ENCODE results near the gene TTLL11.

TTLL11 gene

DNA sequence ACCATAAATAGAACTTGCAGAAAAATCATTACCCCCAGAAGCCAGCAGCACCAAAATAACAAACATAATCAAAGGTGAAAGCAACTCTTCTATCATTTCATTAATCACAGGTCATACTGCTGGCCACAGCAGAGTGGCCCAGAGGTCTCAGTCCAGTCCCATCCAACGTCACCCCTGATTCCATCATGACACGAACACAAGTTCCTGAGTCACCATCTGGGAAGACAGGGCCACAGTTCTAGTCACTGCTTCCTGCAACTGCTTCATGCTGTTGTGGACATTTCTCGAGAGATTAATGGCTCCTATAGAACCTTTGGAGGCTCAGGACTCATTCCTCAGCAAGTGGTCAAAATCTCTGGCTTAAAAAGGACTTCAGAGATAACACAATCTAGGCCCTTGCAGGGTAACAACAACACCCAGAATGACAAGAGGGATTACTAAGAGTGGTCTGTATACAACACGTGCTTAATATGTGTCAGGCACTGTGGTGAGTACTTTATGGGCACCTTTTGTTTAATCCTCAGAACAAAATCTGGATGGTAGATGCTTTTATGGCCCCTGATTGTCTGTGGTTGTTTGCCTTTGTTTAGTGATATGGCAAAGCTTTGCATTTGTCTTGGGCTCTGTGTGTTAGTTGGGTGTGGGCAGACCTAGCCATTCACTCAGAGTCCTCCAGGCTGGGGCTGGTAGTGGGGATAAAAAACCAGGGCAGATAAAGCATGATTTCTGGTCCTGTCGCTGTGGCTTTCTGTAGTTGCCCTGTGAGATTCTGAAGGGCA is 257.3 kb downstream of the TTLL11 start:
- TF ChIP-seq, protein P1, sequence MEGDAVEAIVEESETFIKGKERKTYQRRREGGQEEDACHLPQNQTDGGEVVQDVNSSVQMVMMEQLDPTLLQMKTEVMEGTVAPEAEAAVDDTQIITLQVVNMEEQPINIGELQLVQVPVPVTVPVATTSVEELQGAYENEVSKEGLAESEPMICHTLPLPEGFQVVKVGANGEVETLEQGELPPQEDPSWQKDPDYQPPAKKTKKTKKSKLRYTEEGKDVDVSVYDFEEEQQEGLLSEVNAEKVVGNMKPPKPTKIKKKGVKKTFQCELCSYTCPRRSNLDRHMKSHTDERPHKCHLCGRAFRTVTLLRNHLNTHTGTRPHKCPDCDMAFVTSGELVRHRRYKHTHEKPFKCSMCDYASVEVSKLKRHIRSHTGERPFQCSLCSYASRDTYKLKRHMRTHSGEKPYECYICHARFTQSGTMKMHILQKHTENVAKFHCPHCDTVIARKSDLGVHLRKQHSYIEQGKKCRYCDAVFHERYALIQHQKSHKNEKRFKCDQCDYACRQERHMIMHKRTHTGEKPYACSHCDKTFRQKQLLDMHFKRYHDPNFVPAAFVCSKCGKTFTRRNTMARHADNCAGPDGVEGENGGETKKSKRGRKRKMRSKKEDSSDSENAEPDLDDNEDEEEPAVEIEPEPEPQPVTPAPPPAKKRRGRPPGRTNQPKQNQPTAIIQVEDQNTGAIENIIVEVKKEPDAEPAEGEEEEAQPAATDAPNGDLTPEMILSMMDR (IDR thresholded peaks at IDR 0.05; ENCODE audit: low read depth, low read length, missing control alignments) = no peak
- no peak overlapping the region for H3K4me3 ChIP-seq (ENCODE audit: low read depth, low read length)
- DNase-seq (ENCODE audit: low read depth) = no peak

DNA sequence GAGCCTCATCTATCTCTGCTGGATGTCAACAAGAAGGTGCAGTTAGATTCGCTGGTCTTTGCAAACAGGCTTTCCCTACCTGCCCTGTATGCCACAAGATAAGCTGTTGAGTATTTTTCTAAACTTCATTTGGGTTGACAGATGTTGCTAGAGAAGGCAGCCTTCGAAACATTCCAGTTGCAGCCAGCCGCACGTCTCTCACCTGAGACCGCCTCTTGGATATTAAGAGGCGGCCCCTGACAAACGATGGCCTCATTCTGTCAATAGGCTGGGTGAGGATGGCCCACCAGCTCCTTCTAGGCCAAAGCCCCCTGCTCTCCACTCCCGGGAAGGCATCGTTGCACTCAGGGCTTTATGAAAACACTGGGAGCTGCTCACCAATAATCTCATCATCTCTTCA is 260.0 kb downstream of the TTLL11 start:
- TF ChIP-seq, protein P1 (IDR thresholded peaks at IDR 0.05; ENCODE audit: low read depth, low read length, missing control alignments) = no peak
- no peak overlapping the region for H3K4me3 ChIP-seq (ENCODE audit: low read depth, low read length)
- no peak for DNase-seq (ENCODE audit: low read depth)

DNA sequence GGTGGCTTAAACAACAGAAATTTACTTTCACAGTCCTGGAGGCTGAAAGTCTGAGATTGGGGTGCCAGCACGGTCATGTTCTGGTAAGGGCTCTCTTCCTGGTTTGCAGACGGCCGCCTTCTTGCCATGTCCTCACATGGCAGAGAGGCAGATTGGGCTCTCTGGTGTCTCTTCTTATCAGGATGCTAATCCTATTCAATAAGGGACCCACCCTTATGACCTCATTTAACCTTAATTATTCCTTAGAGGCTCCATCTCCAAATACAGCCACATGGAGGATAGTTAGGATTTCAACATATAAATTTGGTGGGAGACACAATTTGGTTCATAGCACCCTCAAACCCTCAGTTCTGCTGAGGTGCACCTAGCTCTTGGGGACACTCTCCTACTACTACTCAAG is 261.2 kb downstream of the TTLL11 start:
- TF ChIP-seq, protein P1 (IDR thresholded peaks at IDR 0.05; ENCODE audit: low read depth, low read length, missing control alignments) = no peak
- no peak overlapping the region for H3K4me3 ChIP-seq (ENCODE audit: low read depth, low read length)
- DNase-seq (ENCODE audit: low read depth) = no peak

DNA sequence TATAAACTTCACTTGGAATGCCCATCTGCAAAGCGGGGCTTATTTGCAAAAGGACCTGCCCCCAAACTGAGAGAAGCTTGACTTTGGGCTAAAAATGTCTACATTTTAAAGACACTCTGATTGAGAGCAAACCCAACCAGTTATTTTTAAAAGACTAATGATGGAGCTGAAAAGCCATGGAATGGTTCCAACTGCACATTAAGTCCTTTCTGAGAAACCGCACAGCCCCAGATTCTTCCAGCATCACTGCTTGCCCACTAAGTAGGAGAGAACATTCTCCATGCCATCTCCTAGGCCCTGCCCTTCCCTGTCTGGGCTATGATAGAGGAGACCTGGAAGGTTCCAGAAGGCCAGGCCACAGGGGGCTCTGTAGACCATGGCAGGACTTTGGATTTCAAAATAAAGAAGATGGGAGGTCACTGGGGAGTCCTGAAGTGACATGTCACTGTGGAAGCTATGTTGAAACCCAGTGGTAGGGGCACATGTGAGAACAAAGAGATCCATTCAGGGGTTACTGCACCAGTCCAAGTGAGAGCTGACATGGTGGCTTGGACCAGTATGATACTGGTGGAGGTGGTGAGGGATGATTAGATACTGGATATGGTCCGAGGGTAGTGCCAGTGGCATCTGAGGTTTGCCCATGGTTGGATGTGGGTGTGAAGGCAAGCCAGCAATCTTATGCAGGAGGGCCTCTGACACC is 262.5 kb downstream of the TTLL11 start:
- no peak overlapping the region for H3K4me3 ChIP-seq (ENCODE audit: low read depth, low read length)
- DNase-seq (ENCODE audit: low read depth) = no peak
- TF ChIP-seq, protein P1 (IDR thresholded peaks at IDR 0.05; ENCODE audit: low read depth, low read length, missing control alignments) = no peak

DNA sequence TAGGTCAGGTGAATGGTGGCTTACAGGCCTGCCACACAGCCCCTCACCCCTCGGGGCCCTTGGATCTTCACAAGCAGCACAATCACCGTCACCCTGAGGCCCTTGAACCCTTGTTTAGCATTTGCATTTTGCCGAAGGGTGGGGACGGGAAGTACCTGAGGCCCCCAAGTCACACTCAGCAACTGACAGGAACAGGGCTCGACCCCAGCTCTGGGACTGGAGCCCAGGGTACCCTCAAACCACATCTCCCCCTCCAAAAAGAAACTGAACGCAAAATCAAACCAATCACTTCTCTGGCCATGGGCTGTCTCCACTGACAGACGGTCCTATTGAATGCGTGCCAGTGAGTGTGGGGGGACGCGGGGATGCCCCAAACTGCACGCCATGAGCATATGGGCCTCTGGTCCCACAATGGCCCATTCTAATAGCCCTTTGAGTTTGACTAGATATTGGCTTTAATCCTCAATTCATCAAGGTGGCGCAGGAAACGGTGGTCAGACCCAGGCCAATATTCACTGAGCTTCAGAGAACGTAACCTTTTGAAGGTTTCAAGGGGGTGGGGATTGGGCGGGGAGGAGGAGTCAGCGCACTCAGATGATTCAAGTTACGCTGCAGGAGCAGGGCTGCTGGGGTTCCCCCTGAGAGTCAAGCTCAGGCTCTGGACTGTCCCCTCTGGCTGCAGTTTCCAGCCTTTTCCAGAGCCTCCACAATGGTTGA is 265.7 kb downstream of the TTLL11 start:
- no peak for DNase-seq (ENCODE audit: low read depth)
- TF ChIP-seq, protein P1 (IDR thresholded peaks at IDR 0.05; ENCODE audit: low read depth, low read length, missing control alignments) = no peak

DNA sequence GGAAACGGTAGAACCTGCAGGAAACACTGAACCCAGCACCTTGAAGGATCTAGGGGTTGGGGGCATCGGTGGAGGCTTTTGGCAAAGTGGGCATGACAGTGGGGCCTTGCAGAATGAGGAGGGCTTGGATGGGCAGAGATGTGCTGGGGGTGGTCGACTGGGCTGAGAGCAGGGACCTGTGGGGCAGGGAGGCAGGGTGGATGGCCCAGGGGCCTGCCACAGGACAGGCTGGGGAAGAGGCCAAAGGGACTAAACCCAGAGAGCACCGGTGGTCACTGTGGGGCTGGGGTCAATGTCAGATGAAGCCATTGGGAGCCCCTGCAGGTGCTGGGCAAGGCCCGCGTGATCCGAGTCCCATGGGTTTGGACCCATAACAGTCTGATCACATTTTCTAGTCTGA is 266.4 kb downstream of the TTLL11 start:
- H3K4me3 ChIP-seq (ENCODE audit: low read depth, low read length) = no peak overlapping the region
- DNase-seq (ENCODE audit: low read depth) = no peak
- TF ChIP-seq, protein P1 (IDR thresholded peaks at IDR 0.05; ENCODE audit: low read depth, low read length, missing control alignments) = no peak

More for the DNA sequence above, 265.7 kb downstream of the TTLL11 start:
- H3K4me3 ChIP-seq (ENCODE audit: low read depth, low read length) = no peak overlapping the region

All from GM12864 (cell line).